Measurements from ENCODE around the gene TXNDC11. TPM values are rescaled to one million over a fixed set of nuclear protein-coding genes. Genes with fewer than 3 reads are reported as not detected.

TXNDC11 gene
- total and polyA plus RNA-seq, 10 of the 15 experiments (the other 5 are each of a cell fraction or from before 2014, with no cell fraction given): 1.7 to 86.7 (median 54.4) TPM

DNA sequence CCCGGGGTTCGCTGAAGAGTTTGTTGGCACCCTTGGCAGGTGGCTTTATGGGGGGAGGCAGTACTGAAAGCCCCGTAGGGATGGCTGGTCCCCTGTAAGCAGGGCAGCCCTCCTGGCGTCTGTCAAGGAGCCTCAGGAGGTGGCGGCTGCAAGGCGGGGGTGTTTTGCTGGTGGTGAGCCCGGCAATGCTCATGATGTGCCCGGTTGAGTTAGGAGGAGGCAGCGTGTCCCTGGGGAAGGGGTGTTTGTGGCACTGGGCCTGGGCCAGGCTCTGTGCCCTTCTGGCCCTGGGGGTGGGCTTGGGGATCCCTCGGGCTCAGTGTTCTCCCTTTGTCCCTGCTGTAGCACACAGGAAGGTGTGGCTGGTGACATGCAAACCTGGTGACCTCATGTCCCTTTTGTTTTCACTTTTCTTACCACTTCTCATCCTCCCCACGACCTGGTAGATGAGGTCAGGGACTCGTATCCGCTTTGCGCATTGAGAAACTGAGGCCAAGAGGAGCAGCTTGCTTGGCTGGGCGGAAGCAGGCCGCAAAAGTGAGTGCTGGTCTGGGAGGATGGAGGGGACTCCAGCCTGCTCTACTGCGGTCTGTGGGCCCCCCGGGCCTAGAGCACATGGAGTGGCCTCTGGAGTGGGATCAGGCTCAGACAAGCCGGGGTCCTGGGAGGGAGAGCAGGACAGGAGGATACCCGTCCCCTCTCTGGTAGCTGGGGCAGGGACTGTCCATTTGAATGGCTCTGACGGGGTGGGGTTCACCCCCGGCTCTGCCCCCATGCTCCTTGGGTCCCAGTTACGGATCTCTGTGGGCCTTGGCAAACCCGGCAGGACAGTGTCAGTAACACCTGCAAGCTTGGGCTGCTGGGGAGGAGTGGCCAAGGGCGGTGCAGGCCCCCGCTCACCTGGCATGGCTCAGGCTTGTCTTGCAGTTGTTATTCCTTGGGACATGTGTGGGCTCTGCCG, 72.2 kb downstream of the TXNDC11 start (continued):
- TF ChIP-seq POLR2AphosphoS5 (IDR thresholded peaks at IDR 0.05; ENCODE audit: low read length) (0 out of 2 replicates have a peak, but pooled peaks have one; percentile 6), ZSCAN29 (IDR thresholded peaks at IDR 0.05) (no peak), NFYA (IDR thresholded peaks at IDR 0.05; ENCODE audit: borderline replicate concordance, low read depth, low read length) (no peak), BCL11A (IDR thresholded peaks at IDR 0.05; ENCODE audit: low read depth, low read length) (no peak), HDAC2 (IDR thresholded peaks at IDR 0.05) (no peak), RCOR1 (conservative IDR thresholded peaks at IDR 0.05; ENCODE audit: low read depth, low read length) (no peak), CHD1 (IDR thresholded peaks at IDR 0.05; ENCODE audit: low read depth, low read length) (no peak), MTA2 (IDR thresholded peaks at IDR 0.05; ENCODE audit: low read depth) (no peak), ZZZ3 (IDR thresholded peaks at IDR 0.05; ENCODE audit: control insufficient read depth, insufficient read length, low read depth) (no peak), SMARCA5 (IDR thresholded peaks at IDR 0.05) (0 out of 2 replicates have a peak, but pooled peaks have one; percentile 29), PAX8 (IDR thresholded peaks at IDR 0.05) (no peak), NR2F1 (conservative IDR thresholded peaks at IDR 0.05) (peak; percentile 79), POLR2A (IDR thresholded peaks at IDR 0.05; ENCODE audit: low read depth, low read length) (peak; percentile 27), ATF7 (IDR thresholded peaks at IDR 0.05; ENCODE audit: low read depth) (peak; percentile 92), HDGF (IDR thresholded peaks at IDR 0.05) (0 out of 2 replicates have a peak, but pooled peaks have one; percentile 16), CREB1 (IDR thresholded peaks at IDR 0.05; ENCODE audit: low read depth) (peak; percentile 92), NRF1 (conservative IDR thresholded peaks at IDR 0.05; ENCODE audit: low read depth, low read length) (no peak), FOS (IDR thresholded peaks at IDR 0.05; ENCODE audit: borderline replicate concordance, extremely low read depth, insufficient read length) (no peak), WRNIP1 (IDR thresholded peaks at IDR 0.05; ENCODE audit: borderline replicate concordance, low read depth, low read length) (no peak), CHD4 (IDR thresholded peaks at IDR 0.05) (no peak), STAT3 (IDR thresholded peaks at IDR 0.05; ENCODE audit: low read depth, low read length) (no peak), POU2F2 (IDR thresholded peaks at IDR 0.05; ENCODE audit: borderline replicate concordance, low read depth, low read length) (peak; percentile 65; the same call in 1 of the 3 replicates), TBL1XR1 (IDR thresholded peaks at IDR 0.05; ENCODE audit: low read depth, low read length) (0 out of 2 replicates have a peak, but pooled peaks have one; percentile 26)
- TF ChIP-seq, protein P1, sequence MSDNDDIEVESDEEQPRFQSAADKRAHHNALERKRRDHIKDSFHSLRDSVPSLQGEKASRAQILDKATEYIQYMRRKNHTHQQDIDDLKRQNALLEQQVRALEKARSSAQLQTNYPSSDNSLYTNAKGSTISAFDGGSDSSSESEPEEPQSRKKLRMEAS (IDR thresholded peaks at IDR 0.05; ENCODE audit: low read depth, low read length): no peak
- TF ChIP-seq, protein P2, sequence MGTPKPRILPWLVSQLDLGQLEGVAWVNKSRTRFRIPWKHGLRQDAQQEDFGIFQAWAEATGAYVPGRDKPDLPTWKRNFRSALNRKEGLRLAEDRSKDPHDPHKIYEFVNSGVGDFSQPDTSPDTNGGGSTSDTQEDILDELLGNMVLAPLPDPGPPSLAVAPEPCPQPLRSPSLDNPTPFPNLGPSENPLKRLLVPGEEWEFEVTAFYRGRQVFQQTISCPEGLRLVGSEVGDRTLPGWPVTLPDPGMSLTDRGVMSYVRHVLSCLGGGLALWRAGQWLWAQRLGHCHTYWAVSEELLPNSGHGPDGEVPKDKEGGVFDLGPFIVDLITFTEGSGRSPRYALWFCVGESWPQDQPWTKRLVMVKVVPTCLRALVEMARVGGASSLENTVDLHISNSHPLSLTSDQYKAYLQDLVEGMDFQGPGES (IDR thresholded peaks at IDR 0.05): no peak
- TF ChIP-seq, protein P3, sequence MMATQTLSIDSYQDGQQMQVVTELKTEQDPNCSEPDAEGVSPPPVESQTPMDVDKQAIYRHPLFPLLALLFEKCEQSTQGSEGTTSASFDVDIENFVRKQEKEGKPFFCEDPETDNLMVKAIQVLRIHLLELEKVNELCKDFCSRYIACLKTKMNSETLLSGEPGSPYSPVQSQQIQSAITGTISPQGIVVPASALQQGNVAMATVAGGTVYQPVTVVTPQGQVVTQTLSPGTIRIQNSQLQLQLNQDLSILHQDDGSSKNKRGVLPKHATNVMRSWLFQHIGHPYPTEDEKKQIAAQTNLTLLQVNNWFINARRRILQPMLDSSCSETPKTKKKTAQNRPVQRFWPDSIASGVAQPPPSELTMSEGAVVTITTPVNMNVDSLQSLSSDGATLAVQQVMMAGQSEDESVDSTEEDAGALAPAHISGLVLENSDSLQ (IDR thresholded peaks at IDR 0.05): no peak
- TF ChIP-seq, protein P4, sequence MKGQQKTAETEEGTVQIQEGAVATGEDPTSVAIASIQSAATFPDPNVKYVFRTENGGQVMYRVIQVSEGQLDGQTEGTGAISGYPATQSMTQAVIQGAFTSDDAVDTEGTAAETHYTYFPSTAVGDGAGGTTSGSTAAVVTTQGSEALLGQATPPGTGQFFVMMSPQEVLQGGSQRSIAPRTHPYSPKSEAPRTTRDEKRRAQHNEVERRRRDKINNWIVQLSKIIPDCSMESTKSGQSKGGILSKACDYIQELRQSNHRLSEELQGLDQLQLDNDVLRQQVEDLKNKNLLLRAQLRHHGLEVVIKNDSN (IDR thresholded peaks at IDR 0.05; ENCODE audit: borderline replicate concordance, extremely low read length, insufficient read depth, low read depth, low read length): no peak
- TF ChIP-seq, protein P5, sequence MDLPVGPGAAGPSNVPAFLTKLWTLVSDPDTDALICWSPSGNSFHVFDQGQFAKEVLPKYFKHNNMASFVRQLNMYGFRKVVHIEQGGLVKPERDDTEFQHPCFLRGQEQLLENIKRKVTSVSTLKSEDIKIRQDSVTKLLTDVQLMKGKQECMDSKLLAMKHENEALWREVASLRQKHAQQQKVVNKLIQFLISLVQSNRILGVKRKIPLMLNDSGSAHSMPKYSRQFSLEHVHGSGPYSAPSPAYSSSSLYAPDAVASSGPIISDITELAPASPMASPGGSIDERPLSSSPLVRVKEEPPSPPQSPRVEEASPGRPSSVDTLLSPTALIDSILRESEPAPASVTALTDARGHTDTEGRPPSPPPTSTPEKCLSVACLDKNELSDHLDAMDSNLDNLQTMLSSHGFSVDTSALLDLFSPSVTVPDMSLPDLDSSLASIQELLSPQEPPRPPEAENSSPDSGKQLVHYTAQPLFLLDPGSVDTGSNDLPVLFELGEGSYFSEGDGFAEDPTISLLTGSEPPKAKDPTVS (IDR thresholded peaks at IDR 0.05; ENCODE audit: low read depth, low read length): no peak
